DOHH2 (cell line): ENCODE results near the gene RAB3A.

ENCODE experiments used
- H3F3A ChIP-seq: fragments of 200-600 bp; sonication (generic), shearing (Covaris generic); 2 replicates; pipeline ENCODE4 v1.6.0; 2016; ENCODE audit warnings: antibody characterized with exemption, mild to moderate bottlenecking; ENCODE audit not compliant: control insufficient read depth, insufficient read depth
- H3K27ac ChIP-seq: fragments of 200-600 bp; sonication (generic); 2 replicates; pipeline ENCODE4 v1.5.1; 2014; ENCODE audit warnings: low read depth, mild to moderate bottlenecking, low read length, moderate library complexity
- H3K27me3 ChIP-seq: fragments of 200-600 bp; sonication (generic); 2 replicates; pipeline ENCODE4 v1.6.1; 2014; ENCODE audit warnings: mild to moderate bottlenecking, low read length, mixed read lengths; ENCODE audit not compliant: control insufficient read depth
- H3K36me3 ChIP-seq: fragments of 200-600 bp; sonication (generic); 2 replicates; pipeline ENCODE4 v1.6.1; 2014; ENCODE audit warnings: mild to moderate bottlenecking, low read length, moderate library complexity, mixed read lengths; ENCODE audit not compliant: control insufficient read depth
- H3K4me1 ChIP-seq: fragments of 200-600 bp; sonication (generic); 2 replicates; pipeline ENCODE4 v1.6.1; 2014; ENCODE audit warnings: mild to moderate bottlenecking, low read length, mixed read lengths; ENCODE audit not compliant: control insufficient read depth
- H3K4me2 ChIP-seq: fragments of 200-600 bp; sonication (generic); 2 replicates; pipeline ENCODE4 v1.6.0; 2014; ENCODE audit warnings: mild to moderate bottlenecking, low read length, moderate library complexity
- H3K4me3 ChIP-seq: fragments of 200-600 bp; sonication (generic); 2 replicates; pipeline ENCODE4 v1.5.1; 2014; ENCODE audit warnings: mild to moderate bottlenecking, low read length, mixed read lengths
- H3K79me2 ChIP-seq: fragments of 200-600 bp; sonication (generic); 2 replicates; pipeline ENCODE4 v1.6.1; 2014; ENCODE audit warnings: mild to moderate bottlenecking, low read length, mixed read lengths; ENCODE audit not compliant: control insufficient read depth
- H3K9me2 ChIP-seq: fragments of 200-600 bp; sonication (generic); replicated peaks from 2 replicates; pipeline ENCODE4 v1.6.1; 2014; ENCODE audit warnings: mild to moderate bottlenecking, low read length, mixed read lengths; ENCODE audit not compliant: control insufficient read depth
- H3K9me3 ChIP-seq: fragments of 200-600 bp; sonication (generic); 2 replicates; pipeline ENCODE4 v1.6.1; 2014; ENCODE audit warnings: antibody characterized with exemption, low read length, mixed read lengths; ENCODE audit not compliant: control insufficient read depth, insufficient read depth
- H4K20me1 ChIP-seq: fragments of 200-600 bp; sonication (generic); 2 replicates; pipeline ENCODE4 v1.6.0; 2014; ENCODE audit warnings: low read depth, mild to moderate bottlenecking, antibody characterized with exemption, low read length, moderate library complexity; ENCODE audit not compliant: control insufficient read depth, insufficient read depth
- CTCF ChIP-seq: fragments of 200-600 bp; sonication (generic); IDR thresholded peaks from one replicate; pipeline ENCODE4 v1.5.1; 2014; ENCODE audit warnings: antibody characterized with exemption, mild to moderate bottlenecking, low read depth, low read length; ENCODE audit not compliant: poor library complexity, severe bottlenecking
- EZH2phosphoT487 ChIP-seq: fragments of 200-600 bp; sonication (generic); IDR thresholded peaks from 2 replicates; pipeline ENCODE4 v1.6.1; 2017; ENCODE audit warnings: borderline replicate concordance, mild to moderate bottlenecking, antibody characterized with exemption, low read length, moderate library complexity, mixed read lengths

The RAB3A gene

GRCh38 chr19:18203863-18204393 is at the start of gene RAB3A:
Gene RAB3A (minus strand): TSS chr19:18204042. CDS start chr19:18202740, 1,302 bp downstream.
- Histone ChIP-seq H3K36me3 (peaks cover 33% of the 10 kb centered on the region), H3K9me3 (no peaks in the 10 kb centered on the region), H3K27ac (peak within 1 kb of the TSS; percentile 92), H3K9me2 (no peaks in the 10 kb centered on the region), H3K79me2 (peaks cover 35% of the 10 kb centered on the region), H3K4me2 (peak within 1 kb of the TSS; percentile 95), H3K27me3 (no peaks in the 10 kb centered on the region), H3K4me3 (peak within 1 kb of the TSS; percentile 98), H3F3A (peaks cover 15% of the 10 kb centered on the region), H3K4me1 (peaks cover 33% of the 10 kb centered on the region), H4K20me1 (no peaks in the 10 kb centered on the region)
- no peak for TF ChIP-seq CTCF
- TF ChIP-seq EZH2phosphoT487, result no peak

- Histone ChIP-seq H3K4me3 (no peak overlapping the region), H3K4me2 (no peak overlapping the region), H3K4me1 (peaks cover 22% of the 10 kb centered on the region), H3K79me2 (no peaks in the 10 kb centered on the region), H4K20me1 (no peaks in the 10 kb centered on the region), H3F3A (0 out of 2 replicates have a peak, but pooled peaks cover 4% of the 10 kb centered on the region), H3K27me3 (peaks cover 20% of the 10 kb centered on the region), H3K36me3 (no peaks in the 10 kb centered on the region), H3K27ac (no peak overlapping the region), H3K9me3 (peaks cover 5% of the 10 kb centered on the region; the same call in 1 of the 2 replicates), H3K9me2 (no peaks in the 10 kb centered on the region)
- TF ChIP-seq CTCF, result no peak
- TF ChIP-seq EZH2phosphoT487, result no peak
Observed at GRCh38 chr19:18253130-18253529, 49.3 kb upstream of the RAB3A start.

GRCh38 chr19:18252370-18252717 is 48.5 kb upstream of the RAB3A start:
- Histone ChIP-seq H3K4me2 (no peak overlapping the region), H3K27me3 (peaks cover 20% of the 10 kb centered on the region), H3K79me2 (no peaks in the 10 kb centered on the region), H3F3A (0 out of 2 replicates have a peak, but pooled peaks cover 4% of the 10 kb centered on the region), H4K20me1 (no peaks in the 10 kb centered on the region), H3K9me2 (no peaks in the 10 kb centered on the region), H3K4me1 (peaks cover 22% of the 10 kb centered on the region), H3K9me3 (peaks cover 5% of the 10 kb centered on the region; the same call in 1 of the 2 replicates), H3K36me3 (no peaks in the 10 kb centered on the region), H3K4me3 (no peak overlapping the region), H3K27ac (no peak overlapping the region)
- TF ChIP-seq CTCF (no peak), EZH2phosphoT487 (no peak)
